GM13976 (cell line): Measurements from ENCODE around the gene ABHD1.
"Not testable (repeated sequence)": the region's sequence is repeated elsewhere in the genome, so short reads cannot be mapped to it uniquely, and the experiment has no call there.

Source experiments
- DNase-seq: peaks from one replicate; pipeline ENCODE4 v3.0.0; 2012; ENCODE audit warnings: low spot score
- in situ Hi-C: fragments of 300-500 bp; cut with MboI; formaldehyde crosslinking; loops from one replicate; pipeline ENCODE4 v1.12.0; 2022; ENCODE audit warnings: low sequenced_read_pairs, mixed read lengths, inconsistent platforms; ENCODE audit not compliant: unreplicated experiment
- TF ChIP-seq, protein P1 (sequence below): IDR thresholded peaks from 2 replicates; pipeline ENCODE4 v1.5.1; 2012; ENCODE audit warnings: borderline replicate concordance, mild to moderate bottlenecking; ENCODE audit not compliant: insufficient read depth; ENCODE audit errors: extremely low read depth, missing control alignments, control extremely low read depth

ABHD1 gene

DNA sequence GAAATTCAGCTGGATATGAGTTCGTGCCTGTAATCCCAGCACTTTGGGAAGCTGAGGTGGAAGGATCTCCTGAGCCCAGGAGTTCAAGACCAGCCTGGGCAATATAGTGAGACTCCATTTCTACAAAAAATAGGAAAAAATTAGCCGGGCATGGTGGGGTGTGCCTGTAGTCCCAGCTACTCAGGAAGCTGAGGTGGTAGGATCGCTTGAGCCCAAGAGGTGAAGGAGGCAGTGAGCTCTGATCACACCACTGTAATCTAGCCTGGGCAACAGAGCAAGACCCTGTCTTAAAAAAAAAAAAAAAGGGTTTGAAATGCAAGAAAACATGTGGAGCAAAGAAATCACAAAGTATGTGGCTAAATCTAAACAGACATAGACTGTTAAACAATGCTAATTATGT lies 14.5 kb upstream of the ABHD1 start:
- TF ChIP-seq, protein P1, sequence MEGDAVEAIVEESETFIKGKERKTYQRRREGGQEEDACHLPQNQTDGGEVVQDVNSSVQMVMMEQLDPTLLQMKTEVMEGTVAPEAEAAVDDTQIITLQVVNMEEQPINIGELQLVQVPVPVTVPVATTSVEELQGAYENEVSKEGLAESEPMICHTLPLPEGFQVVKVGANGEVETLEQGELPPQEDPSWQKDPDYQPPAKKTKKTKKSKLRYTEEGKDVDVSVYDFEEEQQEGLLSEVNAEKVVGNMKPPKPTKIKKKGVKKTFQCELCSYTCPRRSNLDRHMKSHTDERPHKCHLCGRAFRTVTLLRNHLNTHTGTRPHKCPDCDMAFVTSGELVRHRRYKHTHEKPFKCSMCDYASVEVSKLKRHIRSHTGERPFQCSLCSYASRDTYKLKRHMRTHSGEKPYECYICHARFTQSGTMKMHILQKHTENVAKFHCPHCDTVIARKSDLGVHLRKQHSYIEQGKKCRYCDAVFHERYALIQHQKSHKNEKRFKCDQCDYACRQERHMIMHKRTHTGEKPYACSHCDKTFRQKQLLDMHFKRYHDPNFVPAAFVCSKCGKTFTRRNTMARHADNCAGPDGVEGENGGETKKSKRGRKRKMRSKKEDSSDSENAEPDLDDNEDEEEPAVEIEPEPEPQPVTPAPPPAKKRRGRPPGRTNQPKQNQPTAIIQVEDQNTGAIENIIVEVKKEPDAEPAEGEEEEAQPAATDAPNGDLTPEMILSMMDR, result no peak
- no peak for DNase-seq
- in situ Hi-C loops, result loop anchor here (10.0 kb wide), 1 partner anchor 176 kb away; the partner anchor contains the start of gene TRIM54

GRCh38 chr2:27110603-27111352 lies 12.8 kb upstream of the ABHD1 start:
- in situ Hi-C loops, DNase-seq: not testable (repeated sequence)

GRCh38 chr2:27111392-27112078 lies 12.1 kb upstream of the ABHD1 start:
- DNase-seq, in situ Hi-C loops: not testable (repeated sequence)

- in situ Hi-C loops, result no loop called here
- no peak for DNase-seq
- TF ChIP-seq, protein P1, result no peak
These were observed 8.1 kb upstream of the ABHD1 start for GRCh38 chr2:27115519-27115918.

- TF ChIP-seq, protein P1, result no peak
- in situ Hi-C loops, result no loop called here
- no peak for DNase-seq
These were observed 5.6 kb upstream of the ABHD1 start for GRCh38 chr2:27117995-27118524.

GRCh38 chr2:27118525-27119329 lies 4.9 kb upstream of the ABHD1 start, which contains the start of gene CGREF1:
Gene CGREF1 (minus strand): TSS chr2:27119128. CDS start chr2:27104366, 14,762 bp downstream.
- in situ Hi-C loops, result no loop called here
- DNase-seq, result peak; percentile 60
- TF ChIP-seq, protein P1, result no peak

GRCh38 chr2:27119330-27119670 lies 4.3 kb upstream of the ABHD1 start:
- in situ Hi-C loops, DNase-seq: not testable (repeated sequence)

DNA sequence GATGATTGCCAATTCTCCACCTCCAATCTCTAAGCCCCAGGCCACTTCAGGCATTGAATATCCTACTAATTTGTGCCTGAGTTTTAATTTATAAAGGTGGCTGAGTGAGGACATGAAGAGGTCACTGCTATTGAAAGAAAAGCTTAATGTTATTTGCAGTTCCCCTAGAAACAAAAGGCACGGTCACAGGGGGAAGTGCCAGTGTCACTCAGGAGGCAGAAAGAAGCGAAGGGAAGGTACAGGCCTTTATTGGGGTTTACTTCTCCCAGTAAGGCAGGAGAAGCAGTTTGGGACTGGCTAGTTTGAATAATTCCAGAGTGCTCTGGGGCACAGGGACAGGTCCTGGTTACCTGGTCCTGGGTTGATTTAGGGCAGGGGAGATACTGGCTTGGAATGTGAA lies 1.7 kb upstream of the ABHD1 start:
- in situ Hi-C loops, result no loop called here
- TF ChIP-seq, protein P1, result no peak
- DNase-seq, result no peak
